GM12878 (cell line): ENCODE measurements around the gene UBE2C.

Source experiments
- CREB1 ChIP-seq: IDR thresholded peaks from 2 replicates; pipeline ENCODE4 v1.6.1; 2012; ENCODE audit warnings: low read depth, mild to moderate bottlenecking, inconsistent platforms
- CTCF ChIP-seq, 3 experiments: IDR thresholded peaks in 2 of 3; conservative IDR thresholded peaks in 1 of 3; 2 replicates each; pipeline ENCODE4 v1.5.1; 2011; ENCODE audit warnings: low read depth in 3 of 3, low read length in 3 of 3, mild to moderate bottlenecking in 3 of 3, control low read depth in 2 of 3, moderate library complexity in 2 of 3, inconsistent platforms in 1 of 3, mixed read lengths in 1 of 3; ENCODE audit not compliant: control insufficient read depth in 2 of 3, insufficient read depth in 1 of 3; ENCODE audit errors: extremely low read depth in 1 of 3
- FOXM1 ChIP-seq: IDR thresholded peaks from 2 replicates; pipeline ENCODE4 v1.6.1; 2012; ENCODE audit warnings: low read depth, mild to moderate bottlenecking, inconsistent platforms, low read length, moderate library complexity
- JUND ChIP-seq: IDR thresholded peaks from 2 replicates; pipeline ENCODE4 v1.6.1; 2012; ENCODE audit warnings: low read depth, mild to moderate bottlenecking, low read length, improper control_type of control experiment, moderate library complexity
- MAX ChIP-seq: IDR thresholded peaks from 2 replicates; pipeline ENCODE4 v1.6.1; 2012; ENCODE audit warnings: low read depth, low read length, improper control_type of control experiment
- MTA3 ChIP-seq: IDR thresholded peaks from 2 replicates; pipeline ENCODE4 v1.6.1; 2012; ENCODE audit warnings: low read length, inconsistent platforms, borderline replicate concordance
- NR2C1 ChIP-seq: fragments of 450-650 bp; IDR thresholded peaks from 2 replicates; pipeline ENCODE4 v1.6.1; 2017; ENCODE audit warnings: antibody characterized with exemption, mild to moderate bottlenecking, moderate library complexity
- NR2C2 ChIP-seq: IDR thresholded peaks from 2 replicates; pipeline ENCODE4 v1.6.1; 2011; ENCODE audit warnings: borderline replicate concordance, low read depth; ENCODE audit not compliant: control insufficient read depth, insufficient read length
- PKNOX1 ChIP-seq: fragments of 450-650 bp; IDR thresholded peaks from 2 replicates; pipeline ENCODE4 v1.6.1; 2016; ENCODE audit warnings: mild to moderate bottlenecking
- POLR2A ChIP-seq: IDR thresholded peaks from 2 replicates; pipeline ENCODE4 v1.6.1; 2011; ENCODE audit warnings: low read depth, mild to moderate bottlenecking, low read length
- RAD51 ChIP-seq: fragments of 450-650 bp; IDR thresholded peaks from 2 replicates; pipeline ENCODE4 v1.6.1; 2016; ENCODE audit warnings: moderate library complexity, mild to moderate bottlenecking, inconsistent platforms
- RUNX3 ChIP-seq: IDR thresholded peaks from 2 replicates; pipeline ENCODE4 v1.6.1; 2012; ENCODE audit warnings: low read length, inconsistent platforms
- SMARCA5 ChIP-seq: fragments of 450-650 bp; IDR thresholded peaks from 2 replicates; pipeline ENCODE4 v1.6.1; 2017; ENCODE audit warnings: mild to moderate bottlenecking

- TF ChIP-seq JUND (no peak), POLR2A (no peak), CTCF (IDR thresholded peaks at IDR 0.05 in 2 of 3, conservative IDR thresholded peaks at IDR 0.05 in 1 of 3; ENCODE audit: control insufficient read depth in 2 of 3, extremely low read depth in 1 of 3, insufficient read depth in 1 of 3, low read depth in 3 of 3, low read length in 3 of 3) (no peak), NR2C2 (no peak), NR2C1 (no peak), MAX (no peak), RUNX3 (no peak), MTA3 (no peak), PKNOX1 (no peak), SMARCA5 (no peak), RAD51 (no peak), CREB1 (no peak), FOXM1 (no peak)
These were observed 33.2 kb upstream of the UBE2C start for GRCh38 chr20:45779011-45779915.
